ENCODE results near the gene EPHA7. TPM values are rescaled to one million over a fixed set of nuclear protein-coding genes. Genes with fewer than 3 reads are reported as not detected.

EPHA7 gene
- total and polyA plus RNA-seq, 2 of the 4 experiments (the other 2 are of a cell fraction): not detected

DNA sequence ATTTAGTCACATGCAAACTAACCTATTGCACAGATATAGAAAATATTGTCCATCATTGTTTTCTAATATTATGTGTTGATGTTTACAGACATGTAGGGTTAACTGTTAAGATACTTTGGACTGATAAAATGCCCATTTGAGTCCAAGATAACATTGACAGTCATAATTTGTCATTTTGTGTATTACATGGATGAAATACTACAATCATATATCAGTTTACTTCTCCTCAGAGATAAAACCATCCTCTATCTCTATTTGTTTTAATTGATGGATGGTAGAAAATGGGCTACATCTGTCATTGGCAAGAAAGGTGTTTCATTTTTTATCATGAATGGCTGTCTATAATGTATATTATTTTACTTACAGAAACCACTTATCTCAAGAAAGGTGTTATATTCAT lies 6.2 kb downstream of the EPHA7 start:
- dilution Hi-C loops (cut with HindIII; ENCODE audit: low sequenced_read_pairs, unreplicated experiment): no loop called here
- no peak overlapping the region for H2BK5ac ChIP-seq (ENCODE audit: low read depth, low read length, poor library complexity, severe bottlenecking)
- H3K9me1 ChIP-seq (ENCODE audit: insufficient read depth, low read length): no peaks in the 10 kb centered on the region
- no peak overlapping the region for H2BK15ac ChIP-seq (ENCODE audit: low read depth, low read length)
- no peaks in the 10 kb centered on the region for H3K36me3 ChIP-seq (ENCODE audit: control insufficient read depth, insufficient read depth, low read length)
- no TSS peak for BruUV-seq (replicated peaks)
- no peak overlapping the region for H4K5ac ChIP-seq (ENCODE audit: low read depth, low read length)
- no peak overlapping the region for H3K9ac ChIP-seq (ENCODE audit: low read depth, low read length)
- H3K79me1 ChIP-seq (ENCODE audit: low read depth in 1 of 2, low read length in 2 of 2): no peaks in the 10 kb centered on the region
- H3K23ac ChIP-seq (ENCODE audit: low read depth, low read length): no peak overlapping the region
- H2AK9ac ChIP-seq (replicated peaks; ENCODE audit: low read depth, low read length, poor library complexity): no peak overlapping the region
- no peak overlapping the region for H3K4me3 ChIP-seq (ENCODE audit: insufficient read depth, low read depth, low read length)
- no peak overlapping the region for H3K14ac ChIP-seq (replicated peaks; ENCODE audit: low read depth, low read length)
- H3K9me3 ChIP-seq (ENCODE audit: control insufficient read depth, insufficient read depth, low read length): no peaks in the 10 kb centered on the region
- no peaks in the 10 kb centered on the region; the same call in 1 of the 2 replicates for H3K4me1 ChIP-seq (ENCODE audit: control insufficient read depth, insufficient read depth, low read length)
- H3K56ac ChIP-seq (ENCODE audit: extremely low read depth, insufficient read depth, low read length): no peak overlapping the region
- no peak overlapping the region for H3K4me2 ChIP-seq (ENCODE audit: low read depth, low read length)
- ATAC-seq (ENCODE audit: low read depth): no peak
- no peak overlapping the region for H4K91ac ChIP-seq (ENCODE audit: insufficient read depth, low read depth, low read length)
- no peak for DNase-seq
- H4K20me1 ChIP-seq (ENCODE audit: insufficient read depth, low read length): no peaks in the 10 kb centered on the region
- intact Hi-C loops (cut with micrococcal nuclease): loop anchor here (10.0 kb wide), 1 partner anchor 1978 kb away; no protein-coding TSS in a partner anchor
- peaks cover 19% of the 10 kb centered on the region for H3K27me3 ChIP-seq (ENCODE audit: control insufficient read depth, insufficient read depth, low read length)
- H2AK5ac ChIP-seq (ENCODE audit: low read depth, low read length): no peak overlapping the region
- no peak overlapping the region for H4K8ac ChIP-seq (ENCODE audit: low read depth in 2 of 2, low read length in 2 of 2)
- no peak overlapping the region for H2AFZ ChIP-seq (replicated peaks; ENCODE audit: low read length, poor library complexity)
- no peak overlapping the region for H3K27ac ChIP-seq (ENCODE audit: insufficient read depth, low read length)
- in situ Hi-C loops (cut with MboI; ENCODE audit: low sequenced_read_pairs): no loop called here
- H3K4ac ChIP-seq (ENCODE audit: low read depth, low read length): no peak overlapping the region
- H3K18ac ChIP-seq (ENCODE audit: low read depth, low read length): no peak overlapping the region
- H2BK120ac ChIP-seq (ENCODE audit: low read depth, low read length): no peak overlapping the region
- H2BK20ac ChIP-seq (ENCODE audit: low read depth, low read length): no peak overlapping the region
- ChIA-PET POLR2A (ENCODE audit: unreplicated experiment) (no interaction called here), CTCF (no interaction called here)
- TF ChIP-seq NFE2L2 (IDR thresholded peaks at IDR 0.05; ENCODE audit: low read depth, low read length) (no peak), MXI1 (IDR thresholded peaks at IDR 0.05; ENCODE audit: borderline replicate concordance, low read depth, low read length) (no peak), POLR2A (IDR thresholded peaks at IDR 0.05; ENCODE audit: low read depth, low read length) (no peak), CEBPB (IDR thresholded peaks at IDR 0.05; ENCODE audit: low read depth, low read length) (no peak), SMC3 (IDR thresholded peaks at IDR 0.05; ENCODE audit: low read depth, low read length) (no peak), MAZ (IDR thresholded peaks at IDR 0.05; ENCODE audit: borderline replicate concordance, low read depth, low read length) (no peak), CTCF (conservative IDR thresholded peaks at IDR 0.05; ENCODE audit: low read depth, low read length) (no peak), CHD1 (IDR thresholded peaks at IDR 0.05; ENCODE audit: low read depth, low read length) (no peak), ELK1 (IDR thresholded peaks at IDR 0.05; ENCODE audit: borderline replicate concordance, low read depth, low read length) (no peak), RCOR1 (IDR thresholded peaks at IDR 0.05; ENCODE audit: insufficient replicate concordance, low read length) (no peak)
- TF ChIP-seq, protein P1, sequence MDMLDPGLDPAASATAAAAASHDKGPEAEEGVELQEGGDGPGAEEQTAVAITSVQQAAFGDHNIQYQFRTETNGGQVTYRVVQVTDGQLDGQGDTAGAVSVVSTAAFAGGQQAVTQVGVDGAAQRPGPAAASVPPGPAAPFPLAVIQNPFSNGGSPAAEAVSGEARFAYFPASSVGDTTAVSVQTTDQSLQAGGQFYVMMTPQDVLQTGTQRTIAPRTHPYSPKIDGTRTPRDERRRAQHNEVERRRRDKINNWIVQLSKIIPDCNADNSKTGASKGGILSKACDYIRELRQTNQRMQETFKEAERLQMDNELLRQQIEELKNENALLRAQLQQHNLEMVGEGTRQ (IDR thresholded peaks at IDR 0.05; ENCODE audit: low read depth, low read length): no peak
